H1 (cell line): ENCODE results near the gene TRIM47. TPM values are rescaled to one million over a fixed set of nuclear protein-coding genes. Genes with fewer than 3 reads are reported as not detected.

Experiments used
- CTCF ChIA-PET: fragments of 300-600 bp; sonication (Branson Sonifier 250); formaldehyde crosslinking; loops from one replicate; lab custom pipeline; 2021; ENCODE audit not compliant: partially characterized antibody; lab: Charles Lee
- POLR2A ChIA-PET: fragments of 300-600 bp; sonication (Branson Sonifier 250); formaldehyde crosslinking; loops from one replicate; lab custom pipeline; 2021; ENCODE audit warnings: inconsistent platforms; ENCODE audit not compliant: partially characterized antibody; lab: Charles Lee
- DNase-seq, 2 experiments: peaks; one replicate each; pipeline versions ENCODE4 v3.0.0 to v3.0.0-alpha.2; 2010 to 2022; ENCODE audit warnings: low spot score in 2 of 2, low read depth in 1 of 2, mixed read lengths in 1 of 2
- FAIRE-seq: peaks from 2 replicates; lab custom pipeline; 2011; peaks lifted over from hg19 to GRCh38; lab: Jason Lieb, UNC
- H2AFZ ChIP-seq: 2 replicates; pipeline ENCODE4 v1.8.1; 2012; ENCODE audit warnings: low read length, inconsistent platforms
- H2AK5ac ChIP-seq: 2 replicates; pipeline ENCODE4 v1.6.1; 2013; ENCODE audit warnings: low read depth, low read length
- H2BK120ac ChIP-seq: replicated peaks from 2 replicates; pipeline ENCODE3; 2013; ENCODE audit warnings: low read depth, low read length, inconsistent platforms
- H2BK12ac ChIP-seq: 2 replicates; pipeline ENCODE4 v1.6.1; 2013; ENCODE audit warnings: low read depth, low read length
- H2BK15ac ChIP-seq: 2 replicates; pipeline ENCODE4 v1.6.1; 2013; ENCODE audit warnings: low read length
- H2BK20ac ChIP-seq: 2 replicates; pipeline ENCODE4 v1.6.1; 2013; ENCODE audit warnings: low read length
- H2BK5ac ChIP-seq: 2 replicates; pipeline ENCODE4 v1.6.1; 2013; ENCODE audit warnings: low read depth, low read length
- H3K14ac ChIP-seq: 2 replicates; pipeline ENCODE4 v1.6.1; 2013; ENCODE audit warnings: inconsistent platforms; ENCODE audit not compliant: insufficient read length
- H3K18ac ChIP-seq: 2 replicates; pipeline ENCODE4 v1.6.1; 2013; ENCODE audit warnings: low read length; ENCODE audit errors: extremely low read depth
- H3K23ac ChIP-seq: 2 replicates; pipeline ENCODE4 v1.6.1; 2013; ENCODE audit warnings: inconsistent platforms; ENCODE audit not compliant: insufficient read length
- H3K23me2 ChIP-seq: 2 replicates; pipeline ENCODE4 v1.6.1; 2013; ENCODE audit warnings: low read depth, low read length
- H3K27ac ChIP-seq: 2 replicates; pipeline ENCODE4 v1.6.1; 2011; ENCODE audit warnings: low read depth, low read length, inconsistent platforms
- H3K27me3 ChIP-seq, 4 experiments: replicated peaks in 1 of 4; 1 replicate in 1 of 4; 2 replicates in 3 of 4; pipeline versions ENCODE4 v1.6.1 to v1.8.1; 2011 to 2013; ENCODE audit warnings: low read length in 3 of 4, mild to moderate bottlenecking in 3 of 4, inconsistent platforms in 2 of 4, mixed read lengths in 2 of 4, moderate library complexity in 1 of 4; ENCODE audit not compliant: control insufficient read depth in 3 of 4, insufficient read depth in 3 of 4; ENCODE audit errors: extremely low read depth in 1 of 4
- H3K36me3 ChIP-seq, 4 experiments: 2 replicates each; pipeline versions ENCODE4 v1.6.1 to v1.8.1; 2011 to 2013; ENCODE audit warnings: mild to moderate bottlenecking in 4 of 4, low read length in 3 of 4, moderate library complexity in 2 of 4, control low read depth in 1 of 4, inconsistent platforms in 1 of 4; ENCODE audit not compliant: insufficient read depth in 4 of 4, control insufficient read depth in 2 of 4
- H3K4ac ChIP-seq: replicated peaks from 2 replicates; pipeline ENCODE3; 2013; ENCODE audit warnings: low read length, low read depth, mixed read lengths, inconsistent platforms; ENCODE audit not compliant: insufficient read length
- H3K4me1 ChIP-seq, 4 experiments: replicated peaks in 1 of 4; 1 replicate in 1 of 4; 2 replicates in 3 of 4; pipeline versions ENCODE4 v1.6.1 to v1.8.1; 2011 to 2013; ENCODE audit warnings: low read length in 3 of 4, inconsistent platforms in 2 of 4, mixed read lengths in 1 of 4; ENCODE audit not compliant: insufficient read depth in 4 of 4, control insufficient read depth in 3 of 4
- H3K4me2 ChIP-seq, 2 experiments: 2 replicates each; pipeline versions ENCODE4 v1.6.1 to v1.8.1; 2011 to 2013; ENCODE audit warnings: low read depth in 2 of 2, low read length in 2 of 2, control low read depth in 1 of 2, inconsistent platforms in 1 of 2, mild to moderate bottlenecking in 1 of 2; ENCODE audit not compliant: insufficient read depth in 1 of 2
- H3K4me3 ChIP-seq, 4 experiments: fragments of 200-600, 300-600 bp in 1 of 4; sonication (generic), shearing (Covaris generic), sonication (Bioruptor Twin) in 1 of 4; 2 replicates each; pipeline versions ENCODE4 v1.5.1 to v1.8.1; 2011 to 2016; ENCODE audit warnings: low read length in 4 of 4, low read depth in 3 of 4, control low read depth in 2 of 4, inconsistent platforms in 2 of 4, mild to moderate bottlenecking in 2 of 4, mixed read lengths in 1 of 4, moderate library complexity in 1 of 4; ENCODE audit not compliant: insufficient read depth in 2 of 4; ENCODE audit errors: extremely low read depth in 1 of 4
- H3K56ac ChIP-seq: replicated peaks from 2 replicates; pipeline ENCODE3; 2013; ENCODE audit warnings: low read depth, mild to moderate bottlenecking, mixed read lengths, low read length, inconsistent platforms; ENCODE audit not compliant: insufficient read length
- H3K79me1 ChIP-seq: 2 replicates; pipeline ENCODE4 v1.6.1; 2013; ENCODE audit warnings: low read depth, low read length, control low read depth
- H3K79me2 ChIP-seq, 2 experiments: 2 replicates each; pipeline versions ENCODE4 v1.6.1 to v1.8.1; 2012 to 2013; ENCODE audit warnings: low read length in 2 of 2, mild to moderate bottlenecking in 2 of 2, inconsistent platforms in 1 of 2; ENCODE audit not compliant: insufficient read depth in 2 of 2, control insufficient read depth in 1 of 2
- H3K9ac ChIP-seq, 4 experiments: replicated peaks in 1 of 4; 1 replicate in 1 of 4; 2 replicates in 3 of 4; pipeline versions ENCODE4 v1.6.1 to v1.8.1; 2011 to 2013; ENCODE audit warnings: low read depth in 3 of 4, low read length in 3 of 4, control low read depth in 2 of 4, mild to moderate bottlenecking in 2 of 4, moderate library complexity in 2 of 4, inconsistent platforms in 1 of 4; ENCODE audit errors: extremely low read depth in 1 of 4
- H3K9me3 ChIP-seq, 2 experiments: 2 replicates each; pipeline versions ENCODE4 v1.6.1 to v1.8.1; 2012 to 2013; ENCODE audit warnings: mild to moderate bottlenecking in 2 of 2, moderate library complexity in 2 of 2, control low read depth in 1 of 2, inconsistent platforms in 1 of 2, low read depth in 1 of 2, low read length in 1 of 2, mixed read lengths in 1 of 2; ENCODE audit not compliant: insufficient read depth in 2 of 2
- H4K20me1 ChIP-seq, 2 experiments: replicated peaks in 1 of 2; 2 replicates each; pipeline versions ENCODE3 to v1.8.1; 2011 to 2013; ENCODE audit warnings: inconsistent platforms in 2 of 2, low read length in 2 of 2, mild to moderate bottlenecking in 1 of 2; ENCODE audit not compliant: insufficient read depth in 2 of 2, control insufficient read depth in 1 of 2
- H4K5ac ChIP-seq: 2 replicates; pipeline ENCODE4 v1.6.1; 2013; ENCODE audit warnings: low read length, low read depth, mixed read lengths, inconsistent platforms; ENCODE audit not compliant: insufficient read length
- H4K8ac ChIP-seq: 2 replicates; pipeline ENCODE4 v1.8.0; 2013; ENCODE audit warnings: mild to moderate bottlenecking, moderate library complexity, low read length, inconsistent platforms; ENCODE audit not compliant: insufficient read depth; ENCODE audit errors: extremely low read depth
- H4K91ac ChIP-seq: replicated peaks from 2 replicates; pipeline ENCODE3; 2013; ENCODE audit warnings: low read length, mixed read lengths, inconsistent platforms; ENCODE audit not compliant: insufficient read length
- BACH1 ChIP-seq: IDR thresholded peaks from 2 replicates; pipeline ENCODE4 v1.6.1; 2012; ENCODE audit warnings: low read length, improper control_type of control experiment
- CREB1 ChIP-seq: IDR thresholded peaks from 2 replicates; pipeline ENCODE4 v1.6.1; 2012; ENCODE audit warnings: inconsistent platforms
- FOSL1 ChIP-seq: IDR thresholded peaks from 2 replicates; pipeline ENCODE4 v1.6.1; 2011; ENCODE audit warnings: mild to moderate bottlenecking, low read depth, low read length, moderate library complexity; ENCODE audit not compliant: insufficient read depth
- GABPA ChIP-seq: IDR thresholded peaks from 2 replicates; pipeline ENCODE4 v1.6.1; 2011; ENCODE audit warnings: mild to moderate bottlenecking, low read length, moderate library complexity, borderline replicate concordance; ENCODE audit not compliant: insufficient read depth
- JUN ChIP-seq: IDR thresholded peaks from 2 replicates; pipeline ENCODE4 v1.6.1; 2011; ENCODE audit warnings: low read depth, mild to moderate bottlenecking, improper control_type of control experiment, low read length
- KDM5A ChIP-seq: fragments of 200-600 bp; IDR thresholded peaks from 2 replicates; pipeline ENCODE4 v1.7.1; 2012; ENCODE audit warnings: mild to moderate bottlenecking, low read length, inconsistent platforms, mixed read lengths
- POU5F1 ChIP-seq: IDR thresholded peaks from 2 replicates; pipeline ENCODE4 v1.6.1; 2011; ENCODE audit warnings: low read depth, mild to moderate bottlenecking, low read length, moderate library complexity
- RAD21 ChIP-seq, 2 experiments: IDR thresholded peaks in 1 of 2; conservative IDR thresholded peaks in 1 of 2; 2 replicates each; pipeline ENCODE4 v1.6.1; 2011; ENCODE audit warnings: low read depth in 2 of 2, low read length in 2 of 2, improper control_type of control experiment in 1 of 2, inconsistent platforms in 1 of 2, mild to moderate bottlenecking in 1 of 2, moderate library complexity in 1 of 2
- SAP30 ChIP-seq: fragments of 300-600 bp; sonication (generic); IDR thresholded peaks from 2 replicates; pipeline ENCODE4 v1.7.1; 2012; ENCODE audit warnings: low read length, moderate library complexity, mild to moderate bottlenecking, inconsistent platforms; ENCODE audit not compliant: insufficient read depth, insufficient replicate concordance
- SIX5 ChIP-seq: IDR thresholded peaks from 2 replicates; pipeline ENCODE4 v1.6.1; 2011; ENCODE audit warnings: mild to moderate bottlenecking, low read depth, low read length
- SP4 ChIP-seq: IDR thresholded peaks from 2 replicates; pipeline ENCODE4 v1.6.1; 2012; ENCODE audit warnings: low read length, inconsistent platforms
- TAF7 ChIP-seq: optimal IDR thresholded peaks from 2 replicates; pipeline ENCODE3; 2011; ENCODE audit warnings: low read depth, mild to moderate bottlenecking, inconsistent platforms, low read length, moderate library complexity, borderline replicate concordance
- WGBS, 2 experiments: shearing (Covaris generic) in 1 of 2; methylation state at CpG; one replicate each; pipeline versions ENCODE4 v1.1.6 to v1.1.7; 2013 to 2015; ENCODE audit warnings: low lambda C conversion rate in 2 of 2, mixed read lengths in 2 of 2, inconsistent platforms in 1 of 2, low coverage in 1 of 2, missing lambda C conversion rate in 1 of 2; ENCODE audit not compliant: insufficient replicate concordance in 2 of 2, insufficient coverage in 1 of 2, insufficient read length in 1 of 2; ENCODE audit errors: extremely low coverage in 1 of 2, missing lambda C conversion rate in 1 of 2; 5-methylcytosine and 5-hydroxymethylcytosine counted together
- polyA plus RNA-seq, 7 experiments: library from polyadenylated mRNA; depleted of rRNA in 3 of 7; stranded (reverse) in 5 of 7; unstranded in 2 of 7; fragments of >200 nt in 5 of 7; fragments of 200-250 nt in 2 of 7; gene quantifications; 1 replicate in 5 of 7; 2 replicates in 1 of 7; 4 replicates in 1 of 7; pipeline versions ENCODE4 v1.2.1 to v1.2.3, GENCODE V29; 2011 to 2013; ENCODE audit warnings: missing spikeins in 2 of 7, mixed read lengths in 2 of 7
- total RNA-seq: library from RNA; stranded (reverse); fragmentation: NEBNext Ultra II Directional; extraction: Animal tissue kit (Norgen Biotek cat#: 25700); gene quantifications from 2 replicates; pipeline ENCODE4 v1.2.1, GENCODE V29; 2021
- TF ChIP-seq, protein P1 (sequence below): IDR thresholded peaks from 2 replicates; pipeline ENCODE4 v1.6.1; 2011; ENCODE audit warnings: low read depth, mild to moderate bottlenecking, low read length; ENCODE audit not compliant: insufficient read depth

TRIM47 gene
- total and polyA plus RNA-seq, 2 of the 8 experiments (the other 6 are each of a cell fraction or from before 2014, with no cell fraction given), result 6.3 to 6.4 TPM

DNA sequence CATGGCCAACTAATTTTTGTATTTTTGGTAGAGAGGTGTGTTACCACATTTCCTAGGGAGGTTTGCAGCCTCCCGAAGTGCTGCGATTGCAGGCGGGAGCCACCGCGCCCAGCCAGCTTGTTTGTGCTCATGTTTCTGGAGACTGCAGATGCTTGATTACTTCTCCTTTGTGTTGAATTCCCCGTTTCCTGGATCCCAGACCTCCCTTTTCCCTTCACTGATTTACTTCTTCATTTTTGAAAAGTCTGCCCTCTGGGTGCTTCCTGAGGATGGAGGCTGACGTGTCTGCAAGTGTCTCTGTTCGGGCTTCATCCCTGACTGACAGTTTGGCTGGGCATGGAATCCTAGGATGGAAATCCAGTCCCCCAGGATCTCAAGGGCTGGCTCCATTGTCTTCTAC is 7.0 kb upstream of the TRIM47 start:
- Histone ChIP-seq H3K56ac (no peak overlapping the region), H2BK20ac (no peak overlapping the region), H3K14ac (no peak overlapping the region), H3K79me2 (no peaks in the 10 kb centered on the region), H3K27ac (no peak overlapping the region), H2BK5ac (no peak overlapping the region), H4K91ac (no peak overlapping the region), H2AFZ (no peak overlapping the region), H3K23ac (no peak overlapping the region), H3K9me3 (no peaks in the 10 kb centered on the region), H3K4me3 (no peak overlapping the region), H3K79me1 (no peaks in the 10 kb centered on the region), H3K4me1 (no peaks in the 10 kb centered on the region), H3K36me3 (peaks cover 0 to 2% (median 0%) of the 10 kb centered on the region in 4 experiments; a peak in 3 of 8 replicates), H2BK15ac (no peak overlapping the region), H3K4me2 (no peak overlapping the region), H3K18ac (no peak overlapping the region), H3K23me2 (no peaks in the 10 kb centered on the region), H3K27me3 (no peaks in the 10 kb centered on the region), H2BK12ac (no peak overlapping the region), H4K5ac (no peak overlapping the region), H2BK120ac (no peak overlapping the region), H2AK5ac (no peak overlapping the region), H4K8ac (no peak overlapping the region), H3K9ac (no peak overlapping the region), H4K20me1 (peaks cover 1 to 3% of the 10 kb centered on the region in 2 experiments), H3K4ac (no peak overlapping the region)
- CTCF ChIA-PET, result interaction anchor here (0.6 to 2.1 kb wide), 5 partner anchors 9 to 488 kb away, joined by 3 to 7 read pairs (median 3); no protein-coding TSS in a partner anchor
- POLR2A ChIA-PET, result interaction anchor here (3.3 to 6.3 kb wide), 2 partner anchors 13 to 19 kb away, joined by 9 to 40 read pairs; partner anchors contain the start of genes MRPL38 and TRIM65
- DNase-seq (no peak), FAIRE-seq (no peak)
- no peak for TF ChIP-seq SAP30
- no peak for TF ChIP-seq SIX5
- no peak for TF ChIP-seq JUN
- no peak for TF ChIP-seq FOSL1
- no peak for TF ChIP-seq RAD21 (IDR thresholded peaks at IDR 0.05 in 1 of 2, conservative IDR thresholded peaks at IDR 0.05 in 1 of 2; ENCODE audit: low read depth in 2 of 2, low read length in 2 of 2)
- TF ChIP-seq, protein P1, sequence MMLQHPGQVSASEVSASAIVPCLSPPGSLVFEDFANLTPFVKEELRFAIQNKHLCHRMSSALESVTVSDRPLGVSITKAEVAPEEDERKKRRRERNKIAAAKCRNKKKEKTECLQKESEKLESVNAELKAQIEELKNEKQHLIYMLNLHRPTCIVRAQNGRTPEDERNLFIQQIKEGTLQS, result no peak
- TF ChIP-seq SP4, result no peak
- TF ChIP-seq CREB1, result no peak
- no peak for TF ChIP-seq BACH1
- no peak for TF ChIP-seq GABPA
- TF ChIP-seq POU5F1, result no peak
- no peak for TF ChIP-seq KDM5A
- no peak for TF ChIP-seq TAF7
- 93% methylated on average over 8 of the region's 8 CpGs; no CpG with 5 or more reads in 1 of the 2 experiments for WGBS, 2 experiments
